ENCODE measurements around the gene ATP10A. TPM values are rescaled to one million over a fixed set of nuclear protein-coding genes. Genes with fewer than 3 reads are reported as not detected.

ATP10A gene
- total RNA-seq, 2 experiments from 2014 or later = 20.5 to 22.4 TPM

- Mint-ChIP-seq H3K27ac (no peak overlapping the region), H3K9me3 (ENCODE audit: low read depth) (no peaks in the 10 kb centered on the region), H3K4me1 (peaks cover 19% of the 10 kb centered on the region), H3K27me3 (no peaks in the 10 kb centered on the region), H3K36me3 (ENCODE audit: low read depth) (no peaks in the 10 kb centered on the region), H3K4me3 (no peak overlapping the region)
- intact Hi-C loops (cut with DNase I, micrococcal nuclease) = loop anchor here in 1 of 2 experiments (10.0 kb wide), 1 partner anchor 123 kb away; the partner anchor contains the start of gene ATP10A
- CTCF ChIA-PET = no interaction called here
- POLR2A ChIA-PET = no interaction called here
- DNase-seq (no peak), ATAC-seq (no peak)
Observed at GRCh38 chr15:25742041-25742730, 120.9 kb downstream of the ATP10A start.

- Mint-ChIP-seq H3K27me3 (no peaks in the 10 kb centered on the region), H3K27ac (no peak overlapping the region), H3K4me1 (peaks cover 19% of the 10 kb centered on the region), H3K4me3 (no peak overlapping the region), H3K36me3 (ENCODE audit: low read depth) (no peaks in the 10 kb centered on the region), H3K9me3 (ENCODE audit: low read depth) (no peaks in the 10 kb centered on the region)
- intact Hi-C loops (cut with DNase I, micrococcal nuclease) = loop anchor here in 1 of 2 experiments (2.0 to 10.0 kb wide), 2 partner anchors 124 to 194 kb away; partner anchors contain the start of gene ATP10A
- no peak for ATAC-seq
- no peak for DNase-seq
- ChIA-PET CTCF (interaction anchor here (1.2 kb wide), 1 partner anchor 193 kb away, joined by 6 read pairs; no protein-coding TSS in a partner anchor), POLR2A (no interaction called here)
Observed at GRCh38 chr15:25741256-25741580, 121.9 kb downstream of the ATP10A start.

- DNase-seq = no peak
Observed at GRCh38 chr15:25740383-25741255, 122.5 kb downstream of the ATP10A start.

GRCh38 chr15:25739687-25740121, 123.4 kb downstream of the ATP10A start:
- ChIA-PET POLR2A (no interaction called here), CTCF (interaction anchor here (0.6 to 1.0 kb wide), 5 partner anchors 9 to 195 kb away, joined by 3 to 5 read pairs (median 4); no protein-coding TSS in a partner anchor)
- peaks cover 2% of the 10 kb centered on the region for H3K36me3 Mint-ChIP-seq (ENCODE audit: low read depth)
- no peaks in the 10 kb centered on the region for H3K27me3 Mint-ChIP-seq
- DNase-seq (peak; percentile 63), ATAC-seq (peak; percentile 88)
- no peaks in the 10 kb centered on the region for H3K9me3 Mint-ChIP-seq (ENCODE audit: low read depth)
- no peak overlapping the region for H3K27ac Mint-ChIP-seq
- no peak overlapping the region for H3K4me3 Mint-ChIP-seq
- peaks cover 19% of the 10 kb centered on the region for H3K4me1 Mint-ChIP-seq
- intact Hi-C loops (cut with DNase I, micrococcal nuclease) = loop anchor here (1.0 to 10.0 kb wide), 3 partner anchors 125 to 195 kb away; partner anchors contain the start of gene ATP10A (in 1 of the 2)

More at GRCh38 chr15:25740383-25741255, 122.5 kb downstream of the ATP10A start:
- intact Hi-C loops (cut with DNase I, micrococcal nuclease) = loop anchor here (1.0 to 10.0 kb wide), 3 partner anchors 124 to 194 kb away; partner anchors contain the start of gene ATP10A (in 1 of the 2)
- Mint-ChIP-seq H3K9me3 (ENCODE audit: low read depth) (no peaks in the 10 kb centered on the region), H3K27ac (no peak overlapping the region), H3K27me3 (no peaks in the 10 kb centered on the region), H3K4me3 (no peak overlapping the region), H3K4me1 (peaks cover 19% of the 10 kb centered on the region), H3K36me3 (ENCODE audit: low read depth) (no peaks in the 10 kb centered on the region)
- POLR2A ChIA-PET = no interaction called here
- CTCF ChIA-PET = interaction anchor here (0.6 to 1.2 kb wide), 4 partner anchors 11 to 459 kb away, joined by 3 to 6 read pairs (median 4); no protein-coding TSS in a partner anchor
- ATAC-seq = no peak

GRCh38 chr15:25738171-25738965, 124.8 kb downstream of the ATP10A start:
- no peak overlapping the region for H3K4me3 Mint-ChIP-seq
- H3K36me3 Mint-ChIP-seq (ENCODE audit: low read depth) = peaks cover 2% of the 10 kb centered on the region
- H3K27ac Mint-ChIP-seq = no peak overlapping the region
- H3K27me3 Mint-ChIP-seq = no peaks in the 10 kb centered on the region
- H3K9me3 Mint-ChIP-seq (ENCODE audit: low read depth) = no peaks in the 10 kb centered on the region
- intact Hi-C loops (cut with DNase I, micrococcal nuclease) = no loop called here
- ChIA-PET POLR2A (interaction anchor here (0.6 kb wide), 1 partner anchor 14 kb away, joined by 4 read pairs; no protein-coding TSS in a partner anchor), CTCF (interaction anchor here (0.9 to 1.2 kb wide), 2 partner anchors 15 to 195 kb away, joined by 3 read pairs; no protein-coding TSS in a partner anchor)
- no peak for ATAC-seq
- H3K4me1 Mint-ChIP-seq = peaks cover 17% of the 10 kb centered on the region
- DNase-seq = no peak

- ATAC-seq (no peak), DNase-seq (no peak)
- ChIA-PET CTCF (interaction anchor here (0.8 kb wide), 1 partner anchor 53 kb away, joined by 3 read pairs; no protein-coding TSS in a partner anchor), POLR2A (no interaction called here)
- Mint-ChIP-seq H3K27me3 (no peaks in the 10 kb centered on the region), H3K27ac (no peak overlapping the region), H3K4me3 (no peak overlapping the region), H3K9me3 (ENCODE audit: low read depth) (no peaks in the 10 kb centered on the region), H3K4me1 (peaks cover 14% of the 10 kb centered on the region), H3K36me3 (ENCODE audit: low read depth) (peaks cover 2% of the 10 kb centered on the region)
- intact Hi-C loops (cut with DNase I, micrococcal nuclease) = no loop called here
Observed at GRCh38 chr15:25737218-25737643, 125.9 kb downstream of the ATP10A start.

- Mint-ChIP-seq H3K9me3 (ENCODE audit: low read depth) (no peaks in the 10 kb centered on the region), H3K4me1 (peaks cover 14% of the 10 kb centered on the region), H3K4me3 (no peak overlapping the region), H3K27me3 (no peaks in the 10 kb centered on the region), H3K36me3 (ENCODE audit: low read depth) (peaks cover 2% of the 10 kb centered on the region), H3K27ac (no peak overlapping the region)
- ChIA-PET POLR2A (no interaction called here), CTCF (interaction anchor here (0.8 to 1.0 kb wide), 2 partner anchors 27 to 52 kb away, joined by 3 read pairs; no protein-coding TSS in a partner anchor)
- DNase-seq (no peak), ATAC-seq (no peak)
- intact Hi-C loops (cut with DNase I, micrococcal nuclease) = no loop called here
Observed at GRCh38 chr15:25736461-25736860, 126.7 kb downstream of the ATP10A start.

GRCh38 chr15:25735550-25736384, 127.4 kb downstream of the ATP10A start:
- CTCF ChIA-PET = interaction anchor here (1.0 to 1.1 kb wide), 2 partner anchors 8 to 26 kb away, joined by 3 read pairs; no protein-coding TSS in a partner anchor
- intact Hi-C loops (cut with DNase I, micrococcal nuclease) = no loop called here
- no peaks in the 10 kb centered on the region for H3K9me3 Mint-ChIP-seq (ENCODE audit: low read depth)

GRCh38 chr15:25734680-25735355, 128.3 kb downstream of the ATP10A start:
- no peak for ATAC-seq
- no peaks in the 10 kb centered on the region for H3K27me3 Mint-ChIP-seq
- H3K27ac Mint-ChIP-seq = no peak overlapping the region
- H3K4me3 Mint-ChIP-seq = no peak overlapping the region
- peaks cover 2% of the 10 kb centered on the region for H3K36me3 Mint-ChIP-seq (ENCODE audit: low read depth)
- POLR2A ChIA-PET = no interaction called here
- peaks cover 5% of the 10 kb centered on the region for H3K4me1 Mint-ChIP-seq
- no peak for DNase-seq
- no peaks in the 10 kb centered on the region for H3K9me3 Mint-ChIP-seq (ENCODE audit: low read depth)
- CTCF ChIA-PET = interaction anchor here (1.1 kb wide), 1 partner anchor 9 kb away, joined by 3 read pairs; no protein-coding TSS in a partner anchor
- intact Hi-C loops (cut with DNase I, micrococcal nuclease) = no loop called here

More at GRCh38 chr15:25735550-25736384, 127.4 kb downstream of the ATP10A start:
- Mint-ChIP-seq H3K27me3 (no peaks in the 10 kb centered on the region), H3K4me3 (no peak overlapping the region), H3K36me3 (ENCODE audit: low read depth) (peaks cover 2% of the 10 kb centered on the region), H3K27ac (no peak overlapping the region), H3K4me1 (peaks cover 12% of the 10 kb centered on the region)
- DNase-seq (no peak), ATAC-seq (no peak)
- POLR2A ChIA-PET = no interaction called here
